ENCODE data around the gene UBE4B. TPM values are rescaled to one million over a fixed set of nuclear protein-coding genes. Genes with fewer than 3 reads are reported as not detected.

UBE4B gene
- total and polyA plus RNA-seq, 10 of the 15 experiments (the other 5 are each of a cell fraction or from before 2014, with no cell fraction given) = 2.9 to 32.6 (median 20.7) TPM

DNA sequence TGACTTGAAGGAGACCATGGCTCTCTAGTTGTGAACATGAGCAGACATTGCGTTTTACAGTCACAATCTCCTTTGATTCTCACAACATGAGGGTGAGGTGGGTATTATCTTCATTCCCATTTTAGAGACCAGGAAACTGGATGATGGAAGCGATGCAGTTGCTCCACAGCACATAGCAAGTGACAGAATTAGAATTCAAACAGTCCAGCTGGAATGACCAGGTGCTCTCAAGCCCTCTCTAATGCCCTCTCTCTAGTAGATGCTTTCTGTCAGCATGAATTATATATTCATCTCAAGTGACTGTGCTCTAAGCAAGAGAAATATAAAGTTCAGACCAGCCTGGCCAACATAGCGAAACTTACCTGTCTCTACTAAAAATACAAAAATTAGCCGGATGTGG, 167.9 kb downstream of the UBE4B start (continued):
- TF ChIP-seq, protein P1, sequence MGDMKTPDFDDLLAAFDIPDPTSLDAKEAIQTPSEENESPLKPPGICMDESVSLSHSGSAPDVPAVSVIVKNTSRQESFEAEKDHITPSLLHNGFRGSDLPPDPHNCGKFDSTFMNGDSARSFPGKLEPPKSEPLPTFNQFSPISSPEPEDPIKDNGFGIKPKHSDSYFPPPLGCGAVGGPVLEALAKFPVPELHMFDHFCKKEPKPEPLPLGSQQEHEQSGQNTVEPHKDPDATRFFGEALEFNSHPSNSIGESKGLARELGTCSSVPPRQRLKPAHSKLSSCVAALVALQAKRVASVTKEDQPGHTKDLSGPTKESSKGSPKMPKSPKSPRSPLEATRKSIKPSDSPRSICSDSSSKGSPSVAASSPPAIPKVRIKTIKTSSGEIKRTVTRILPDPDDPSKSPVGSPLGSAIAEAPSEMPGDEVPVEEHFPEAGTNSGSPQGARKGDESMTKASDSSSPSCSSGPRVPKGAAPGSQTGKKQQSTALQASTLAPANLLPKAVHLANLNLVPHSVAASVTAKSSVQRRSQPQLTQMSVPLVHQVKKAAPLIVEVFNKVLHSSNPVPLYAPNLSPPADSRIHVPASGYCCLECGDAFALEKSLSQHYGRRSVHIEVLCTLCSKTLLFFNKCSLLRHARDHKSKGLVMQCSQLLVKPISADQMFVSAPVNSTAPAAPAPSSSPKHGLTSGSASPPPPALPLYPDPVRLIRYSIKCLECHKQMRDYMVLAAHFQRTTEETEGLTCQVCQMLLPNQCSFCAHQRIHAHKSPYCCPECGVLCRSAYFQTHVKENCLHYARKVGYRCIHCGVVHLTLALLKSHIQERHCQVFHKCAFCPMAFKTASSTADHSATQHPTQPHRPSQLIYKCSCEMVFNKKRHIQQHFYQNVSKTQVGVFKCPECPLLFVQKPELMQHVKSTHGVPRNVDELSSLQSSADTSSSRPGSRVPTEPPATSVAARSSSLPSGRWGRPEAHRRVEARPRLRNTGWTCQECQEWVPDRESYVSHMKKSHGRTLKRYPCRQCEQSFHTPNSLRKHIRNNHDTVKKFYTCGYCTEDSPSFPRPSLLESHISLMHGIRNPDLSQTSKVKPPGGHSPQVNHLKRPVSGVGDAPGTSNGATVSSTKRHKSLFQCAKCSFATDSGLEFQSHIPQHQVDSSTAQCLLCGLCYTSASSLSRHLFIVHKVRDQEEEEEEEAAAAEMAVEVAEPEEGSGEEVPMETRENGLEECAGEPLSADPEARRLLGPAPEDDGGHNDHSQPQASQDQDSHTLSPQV (IDR thresholded peaks at IDR 0.05) = no peak
- TF ChIP-seq PAX5 (IDR thresholded peaks at IDR 0.05; ENCODE audit: borderline replicate concordance, low read depth, low read length) (no peak), NR2C2 (IDR thresholded peaks at IDR 0.05; ENCODE audit: borderline replicate concordance, control insufficient read depth, insufficient read length, low read depth) (no peak), SP1 (IDR thresholded peaks at IDR 0.05; ENCODE audit: low read depth, low read length) (no peak), SREBF1 (IDR thresholded peaks at IDR 0.05; ENCODE audit: low read length) (no peak), NFIC (IDR thresholded peaks at IDR 0.05; ENCODE audit: low read depth, low read length) (no peak), CBX3 (IDR thresholded peaks at IDR 0.05; ENCODE audit: borderline replicate concordance, low read depth) (no peak), BCLAF1 (IDR thresholded peaks at IDR 0.05) (no peak)
